GM06990 (cell line): ENCODE results near the gene PTPA.

Experiments used
- DNase-seq: peaks from one replicate; pipeline ENCODE4 v3.0.0-alpha.2; 2011; ENCODE audit not compliant: insufficient read length; ENCODE audit errors: extremely low read depth
- H3K27me3 ChIP-seq: replicated peaks from 2 replicates; pipeline ENCODE4 v1.6.0; 2011; ENCODE audit warnings: low read length; ENCODE audit not compliant: control insufficient read depth, insufficient read depth
- H3K36me3 ChIP-seq: 2 replicates; pipeline ENCODE4 v1.5.1; 2011; ENCODE audit warnings: low read length; ENCODE audit not compliant: control insufficient read depth, insufficient read depth
- H3K4me3 ChIP-seq: replicated peaks from 2 replicates; pipeline ENCODE4 v1.5.1; 2011; ENCODE audit warnings: low read depth, mild to moderate bottlenecking, control low read depth, low read length
- CTCF ChIP-seq: IDR thresholded peaks from 2 replicates; pipeline ENCODE4 v1.5.1; 2011; ENCODE audit warnings: low read length, control low read depth, mild to moderate bottlenecking, inconsistent platforms; ENCODE audit not compliant: insufficient read depth, poor library complexity, severe bottlenecking

Gene PTPA

GRCh38 chr9:129175515-129175824 lies 64.3 kb downstream of the PTPA start:
- Histone ChIP-seq H3K4me3 (peak overlapping the region; percentile 65), H3K27me3 (peaks cover 1% of the 10 kb centered on the region; the same call in 1 of the 2 replicates), H3K36me3 (no peaks in the 10 kb centered on the region)
- no peak for TF ChIP-seq CTCF
- no peak for DNase-seq

GRCh38 chr9:129175825-129176633 lies 64.8 kb downstream of the PTPA start:
- Histone ChIP-seq H3K4me3 (peak overlapping the region; percentile 65), H3K36me3 (no peaks in the 10 kb centered on the region), H3K27me3 (peaks cover 1% of the 10 kb centered on the region; the same call in 1 of the 2 replicates)
- DNase-seq, result peak; percentile 83
- TF ChIP-seq CTCF, result no peak

- peak; percentile 58 for DNase-seq
- Histone ChIP-seq H3K27me3 (peaks cover 1% of the 10 kb centered on the region; the same call in 1 of the 2 replicates), H3K36me3 (no peaks in the 10 kb centered on the region), H3K4me3 (peak overlapping the region; percentile 65)
- no peak for TF ChIP-seq CTCF
These were observed 65.7 kb downstream of the PTPA start for GRCh38 chr9:129176701-129177442.

GRCh38 chr9:129177443-129177790 lies 66.2 kb downstream of the PTPA start:
- H3K36me3 ChIP-seq, result no peaks in the 10 kb centered on the region
- DNase-seq, result no peak
- H3K27me3 ChIP-seq, result peaks cover 1% of the 10 kb centered on the region; the same call in 1 of the 2 replicates
- H3K4me3 ChIP-seq, result peak overlapping the region; percentile 50
- no peak for TF ChIP-seq CTCF

- TF ChIP-seq CTCF, result no peak
- H3K27me3 ChIP-seq, result no peaks in the 10 kb centered on the region; the same call in 1 of the 2 replicates
- peak within 1 kb of the TSS; percentile 65 for H3K4me3 ChIP-seq
- no peaks in the 10 kb centered on the region for H3K36me3 ChIP-seq
- DNase-seq, result peak; percentile 88
These were observed 66.8 kb downstream of the PTPA start, which contains the start of gene IER5L for GRCh38 chr9:129177791-129178567. Gene IER5L, minus strand, starts transcription at chr9:129178261. Its CDS starts 209 bp downstream, at chr9:129178052.
